ENCODE measurements around the gene CACNA1I.

DNA sequence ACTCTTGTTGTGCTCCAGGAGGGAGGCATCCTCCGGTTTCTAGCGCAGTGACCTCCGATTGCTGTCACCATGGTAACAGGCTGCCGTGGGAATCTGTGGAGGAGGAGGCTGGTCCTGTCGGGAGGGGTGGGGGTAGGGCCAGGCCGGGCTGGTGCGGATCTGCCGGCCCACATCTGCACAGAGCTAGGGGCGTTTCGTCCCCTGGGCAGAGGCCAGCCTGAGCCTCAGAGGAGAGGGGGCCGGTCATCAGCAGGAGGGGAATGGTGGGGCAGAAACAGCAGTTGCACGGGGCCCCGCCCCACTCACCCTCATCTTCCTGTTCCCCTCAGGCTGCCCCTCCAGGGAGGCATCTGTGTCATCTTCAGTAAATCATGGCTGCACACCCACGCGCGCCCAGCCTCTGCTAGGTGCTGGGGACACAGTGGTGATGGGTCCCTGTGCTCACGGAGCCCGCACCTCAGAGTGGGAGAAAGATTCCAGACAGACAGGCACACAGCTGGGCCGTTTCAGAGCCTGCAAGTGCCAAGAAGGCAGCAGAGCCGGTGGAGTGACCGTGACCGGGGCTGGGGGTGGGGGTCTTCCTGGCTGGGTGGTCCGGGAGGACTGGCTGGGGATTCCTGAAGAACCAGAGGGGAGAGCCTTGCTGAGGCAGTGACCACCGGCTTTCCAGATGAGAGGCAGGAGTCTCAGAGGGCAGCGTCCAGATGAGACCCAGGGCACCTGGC lies 120.5 kb downstream of the CACNA1I start:
- TF ChIP-seq, protein P1, sequence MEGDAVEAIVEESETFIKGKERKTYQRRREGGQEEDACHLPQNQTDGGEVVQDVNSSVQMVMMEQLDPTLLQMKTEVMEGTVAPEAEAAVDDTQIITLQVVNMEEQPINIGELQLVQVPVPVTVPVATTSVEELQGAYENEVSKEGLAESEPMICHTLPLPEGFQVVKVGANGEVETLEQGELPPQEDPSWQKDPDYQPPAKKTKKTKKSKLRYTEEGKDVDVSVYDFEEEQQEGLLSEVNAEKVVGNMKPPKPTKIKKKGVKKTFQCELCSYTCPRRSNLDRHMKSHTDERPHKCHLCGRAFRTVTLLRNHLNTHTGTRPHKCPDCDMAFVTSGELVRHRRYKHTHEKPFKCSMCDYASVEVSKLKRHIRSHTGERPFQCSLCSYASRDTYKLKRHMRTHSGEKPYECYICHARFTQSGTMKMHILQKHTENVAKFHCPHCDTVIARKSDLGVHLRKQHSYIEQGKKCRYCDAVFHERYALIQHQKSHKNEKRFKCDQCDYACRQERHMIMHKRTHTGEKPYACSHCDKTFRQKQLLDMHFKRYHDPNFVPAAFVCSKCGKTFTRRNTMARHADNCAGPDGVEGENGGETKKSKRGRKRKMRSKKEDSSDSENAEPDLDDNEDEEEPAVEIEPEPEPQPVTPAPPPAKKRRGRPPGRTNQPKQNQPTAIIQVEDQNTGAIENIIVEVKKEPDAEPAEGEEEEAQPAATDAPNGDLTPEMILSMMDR (IDR thresholded peaks at IDR 0.05; ENCODE audit: poor library complexity), result no peak
- TF ChIP-seq EZH2 (IDR thresholded peaks at IDR 0.05; ENCODE audit: borderline replicate concordance), result no peak
